Esophagus muscularis mucosa (tissue), 4 donors: ENCODE measurements around the gene MLC1. TPM values are rescaled to one million over a fixed set of nuclear protein-coding genes. Genes with fewer than 3 reads are reported as not detected.

Experiments used
- DNase-seq: peaks from one replicate; pipeline ENCODE4 v3.0.0-alpha.2; 2017; ENCODE audit errors: extremely low spot score
- H3K27ac ChIP-seq, 4 donors: fragments of 200-600 bp; sonication (generic); replicated peaks in 1 of 4; 1 replicate in 3 of 4; 2 replicates in 1 of 4; pipeline ENCODE4 v1.5.1; 2016 to 2019; ENCODE audit warnings: mild to moderate bottlenecking in 1 of 4
- H3K27me3 ChIP-seq, 4 donors: fragments of 200-600 bp; sonication (generic); one replicate each; pipeline versions ENCODE4 v1.5.1 to v1.6.0; 2016 to 2019
- H3K36me3 ChIP-seq, 4 donors: fragments of 200-600 bp; sonication (generic); one replicate each; pipeline ENCODE4 v1.5.1; 2016 to 2019
- H3K4me1 ChIP-seq, 4 donors: fragments of 200-600 bp; sonication (generic); one replicate each; pipeline ENCODE4 v1.5.1; 2016 to 2019
- H3K4me3 ChIP-seq, 4 donors: fragments of 200-600 bp; sonication (generic); 1 replicate in 2 of 4; 2 replicates in 2 of 4; pipeline ENCODE4 v1.5.1; 2016 to 2019; ENCODE audit warnings: mild to moderate bottlenecking in 4 of 4, moderate library complexity in 1 of 4
- H3K9me3 ChIP-seq, 4 donors: fragments of 200-600 bp; sonication (generic); 1 replicate in 3 of 4; 2 replicates in 1 of 4; pipeline ENCODE4 v1.5.1; 2016 to 2019
- CTCF ChIP-seq, 3 experiments: fragments of 200-600 bp in 2 of 3; fragments of 450-650 bp in 1 of 3; sonication (generic) in 2 of 3; IDR thresholded peaks; one replicate each; pipeline ENCODE4 v1.5.1; 2017 to 2019; ENCODE audit warnings: antibody characterized with exemption in 3 of 3, mild to moderate bottlenecking in 2 of 3, moderate library complexity in 1 of 3
- EP300 ChIP-seq: sonication (generic); formaldehyde crosslinking; IDR thresholded peaks from one replicate; pipeline ENCODE4 v1.6.1; 2017; ENCODE audit warnings: antibody characterized with exemption
- POLR2A ChIP-seq: fragments of 450-650 bp; IDR thresholded peaks from one replicate; pipeline ENCODE4 v1.6.1; 2017; ENCODE audit warnings: antibody characterized with exemption, moderate library complexity, mild to moderate bottlenecking, low read depth
- POLR2AphosphoS5 ChIP-seq, 2 donors: sonication (generic); formaldehyde crosslinking; IDR thresholded peaks; one replicate each; pipeline ENCODE4 v1.6.1; 2017; ENCODE audit warnings: antibody characterized with exemption in 2 of 2
- WGBS: methylation state at CpG from one replicate; pipeline ENCODE4 v1.1.5; 2018; 5-methylcytosine and 5-hydroxymethylcytosine counted together
- intact Hi-C: fragments of 100-400 bp; cut with DNase I; formaldehyde crosslinking; loops from one replicate; pipeline ENCODE4 v1.15.1; 2023
- total RNA-seq, 4 donors: library from RNA; depleted of rRNA; stranded (reverse); fragments of >200 nt; gene quantifications; one replicate each; pipeline versions ENCODE4 v1.1.0 to v1.2.1, GENCODE V29; 2016

MLC1 gene
- total RNA-seq, 4 donors from 2014 or later, result 0.13 to 0.17 (median 0.17) TPM; not detected in 1

- no peak overlapping the region for H3K27ac ChIP-seq
- intact Hi-C loops, result no loop called here
- no peak overlapping the region for H3K4me3 ChIP-seq
- H3K36me3 ChIP-seq, result no peaks in the 10 kb centered on the region
- no peaks in the 10 kb centered on the region for H3K9me3 ChIP-seq
- H3K27me3 ChIP-seq, result peaks cover 0 to 46% (median 0%) of the 10 kb centered on the region in 4 donors
- DNase-seq, result no peak
- 94% methylated on average over 13 of the region's 13 CpGs for WGBS
- no peaks in the 10 kb centered on the region for H3K4me1 ChIP-seq
- no peak for TF ChIP-seq CTCF (IDR thresholded peaks at IDR 0.05)
- TF ChIP-seq EP300, result no peak
- TF ChIP-seq POLR2A, result no peak
- TF ChIP-seq POLR2AphosphoS5 (IDR thresholded peaks at IDR 0.05), result no peak
Measured at GRCh38 chr22:50078246-50078645, 7.0 kb downstream of the MLC1 start.

GRCh38 chr22:50076646-50077535 is 8.3 kb downstream of the MLC1 start:
- WGBS, result 80% methylated on average over 27 of the region's 43 CpGs
- DNase-seq, result no peak
- peaks cover 0 to 47% (median 0%) of the 10 kb centered on the region in 4 donors for H3K27me3 ChIP-seq

GRCh38 chr22:50074551-50075530 is 10.4 kb downstream of the MLC1 start:
- TF ChIP-seq EP300 (no peak), POLR2A (no peak), POLR2AphosphoS5 (IDR thresholded peaks at IDR 0.05) (no peak), CTCF (IDR thresholded peaks at IDR 0.05) (no peak)
- H3K4me1 ChIP-seq, result no peaks in the 10 kb centered on the region
- no peak for DNase-seq
- H3K9me3 ChIP-seq, result no peaks in the 10 kb centered on the region
- intact Hi-C loops, result no loop called here
- H3K27me3 ChIP-seq, result peaks cover 0 to 47% (median 0%) of the 10 kb centered on the region in 4 donors
- 88% methylated on average over 30 of the region's 32 CpGs for WGBS
- H3K27ac ChIP-seq, result no peak overlapping the region
- H3K36me3 ChIP-seq, result no peaks in the 10 kb centered on the region
- no peak overlapping the region for H3K4me3 ChIP-seq

More at GRCh38 chr22:50076646-50077535, 8.3 kb downstream of the MLC1 start:
- Histone ChIP-seq H3K36me3 (no peaks in the 10 kb centered on the region), H3K4me3 (no peak overlapping the region), H3K9me3 (no peaks in the 10 kb centered on the region), H3K27ac (no peak overlapping the region), H3K4me1 (no peaks in the 10 kb centered on the region)
- TF ChIP-seq CTCF (IDR thresholded peaks at IDR 0.05), result no peak
- no peak for TF ChIP-seq EP300
- no peak for TF ChIP-seq POLR2A
- TF ChIP-seq POLR2AphosphoS5 (IDR thresholded peaks at IDR 0.05), result no peak
- intact Hi-C loops, result no loop called here

GRCh38 chr22:50074056-50074455 is 11.2 kb downstream of the MLC1 start:
- WGBS, result 78% methylated on average over 17 of the region's 17 CpGs
- no peak for TF ChIP-seq CTCF (IDR thresholded peaks at IDR 0.05)
- TF ChIP-seq EP300, result no peak
- no peak for TF ChIP-seq POLR2AphosphoS5 (IDR thresholded peaks at IDR 0.05)
- no peak for TF ChIP-seq POLR2A
- Histone ChIP-seq H3K9me3 (no peaks in the 10 kb centered on the region), H3K27ac (no peak overlapping the region), H3K27me3 (peaks cover 0 to 47% (median 0%) of the 10 kb centered on the region in 4 donors), H3K4me3 (no peak overlapping the region), H3K36me3 (no peaks in the 10 kb centered on the region), H3K4me1 (no peaks in the 10 kb centered on the region)
- intact Hi-C loops, result no loop called here
- DNase-seq, result no peak
